Effector memory CD4-positive, alpha-beta T cell (primary cell): ENCODE data around the gene TMC4.

Source experiments
- DNase-seq, 3 donors: peaks; one replicate each; pipeline ENCODE4 v3.0.0-alpha.2; 2020
- H3K27ac ChIP-seq: 2 replicates; pipeline ENCODE4 v1.7.0; 2013; ENCODE audit warnings: mild to moderate bottlenecking, low read length, moderate library complexity; ENCODE audit not compliant: insufficient read depth, poor library complexity, severe bottlenecking
- H3K27me3 ChIP-seq: replicated peaks from 2 replicates; pipeline ENCODE4 v1.7.0; 2013; ENCODE audit warnings: mild to moderate bottlenecking, low read length; ENCODE audit not compliant: insufficient read depth, control insufficient read depth, poor library complexity, severe bottlenecking
- H3K36me3 ChIP-seq: 2 replicates; pipeline ENCODE4 v1.7.0; 2013; ENCODE audit warnings: mild to moderate bottlenecking, low read length, moderate library complexity; ENCODE audit not compliant: control insufficient read depth, insufficient read depth
- H3K4me1 ChIP-seq: 2 replicates; pipeline ENCODE4 v1.7.0; 2013; ENCODE audit warnings: low read length, mild to moderate bottlenecking; ENCODE audit not compliant: control insufficient read depth, insufficient read depth, poor library complexity, severe bottlenecking
- H3K4me3 ChIP-seq: 2 replicates; pipeline ENCODE4 v1.7.0; 2013; ENCODE audit warnings: low read length, low read depth, mild to moderate bottlenecking; ENCODE audit not compliant: insufficient read depth, poor library complexity, severe bottlenecking
- H3K9me3 ChIP-seq: 2 replicates; pipeline ENCODE4 v1.7.0; 2013; ENCODE audit warnings: mild to moderate bottlenecking, low read length, moderate library complexity; ENCODE audit not compliant: control insufficient read depth

The TMC4 gene

DNA sequence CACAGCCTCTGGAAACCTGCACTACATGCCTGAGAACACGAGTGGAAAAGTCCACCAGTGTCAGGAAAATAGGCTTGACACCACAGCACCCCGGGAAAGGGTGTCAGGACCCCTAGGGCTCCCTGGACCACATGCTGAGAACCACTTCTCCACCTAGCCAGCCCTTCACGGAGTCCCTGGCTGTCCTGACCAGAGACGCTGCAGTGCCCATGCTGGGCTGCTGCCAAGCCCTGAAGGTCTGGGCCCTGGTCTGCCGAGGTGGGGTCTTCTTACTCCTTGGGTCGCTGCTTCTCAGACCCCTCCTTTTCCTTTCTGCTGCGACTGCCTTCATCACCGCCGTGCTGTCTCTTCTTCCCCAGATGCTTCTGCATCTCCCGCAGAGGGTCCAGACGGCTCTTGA, 16.5 kb downstream of the TMC4 start:
- H3K4me1 ChIP-seq = peaks cover 40% of the 10 kb centered on the region
- peaks cover 66% of the 10 kb centered on the region for H3K36me3 ChIP-seq
- H3K27ac ChIP-seq = no peak overlapping the region
- no peaks in the 10 kb centered on the region for H3K9me3 ChIP-seq
- no peak overlapping the region for H3K4me3 ChIP-seq
- H3K27me3 ChIP-seq = no peaks in the 10 kb centered on the region
- DNase-seq = no peak

DNA sequence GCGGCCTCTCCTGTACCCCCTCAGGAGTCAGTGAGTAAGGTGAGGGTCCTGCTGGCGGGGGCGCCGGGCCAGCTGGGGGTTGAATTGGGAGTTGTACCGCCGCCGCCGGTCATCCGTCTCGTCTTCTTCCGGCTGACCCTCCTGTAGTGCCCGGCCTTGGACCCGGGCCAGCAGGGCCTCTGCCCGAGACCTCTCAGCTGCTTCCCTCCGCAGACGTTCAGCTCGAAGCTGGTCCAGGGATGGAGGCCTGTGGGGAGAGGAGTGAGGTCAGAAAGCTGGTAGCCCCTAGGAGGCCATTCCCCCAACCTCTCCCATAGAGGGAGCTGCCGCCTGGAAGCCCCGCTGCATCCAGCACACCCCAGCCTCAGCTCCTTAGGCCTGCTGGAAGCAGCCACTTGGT, 17.3 kb downstream of the TMC4 start:
- H3K4me3 ChIP-seq = no peak overlapping the region
- peak overlapping the region; percentile 23 for H3K27ac ChIP-seq
- H3K9me3 ChIP-seq = no peaks in the 10 kb centered on the region
- no peaks in the 10 kb centered on the region for H3K27me3 ChIP-seq
- peaks cover 38% of the 10 kb centered on the region for H3K4me1 ChIP-seq
- peaks cover 72% of the 10 kb centered on the region for H3K36me3 ChIP-seq
- no peak for DNase-seq

DNA sequence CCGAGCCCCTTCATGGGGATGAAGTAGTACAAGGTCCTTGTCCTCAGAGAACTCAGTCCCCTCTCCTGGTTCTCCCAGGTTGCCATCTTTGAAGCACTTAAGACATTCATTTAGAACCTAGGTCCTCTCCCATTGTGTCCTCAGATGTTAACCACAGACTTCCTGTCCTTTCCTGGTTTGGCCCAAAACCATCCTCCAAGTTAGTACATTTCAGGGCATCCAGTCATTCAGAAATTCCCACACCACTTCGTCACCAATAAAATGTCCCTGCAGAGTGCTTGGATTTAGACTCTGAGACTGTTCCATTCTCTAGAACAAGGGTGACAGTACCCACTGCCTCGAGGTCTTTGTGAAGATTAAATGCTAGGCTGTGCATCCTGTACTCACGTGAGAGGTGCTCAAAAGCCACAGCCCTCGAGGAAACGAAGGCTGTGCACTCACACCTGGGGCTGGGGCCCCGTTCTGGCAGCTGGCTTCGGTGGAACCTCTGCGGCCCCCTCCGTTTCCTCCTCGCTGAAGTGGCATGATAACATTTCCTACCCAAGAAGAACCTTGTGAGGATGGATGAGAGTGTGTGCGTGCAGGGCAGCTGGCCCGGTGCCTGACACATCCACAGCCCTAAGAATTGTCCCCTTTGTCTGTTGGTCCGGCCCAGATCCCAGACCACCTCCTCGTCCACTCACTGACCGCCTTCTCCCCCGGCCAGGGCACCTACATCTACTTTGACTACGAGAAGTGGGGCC, 18.2 kb downstream of the TMC4 start:
- Histone ChIP-seq H3K27ac (no peak overlapping the region), H3K4me1 (peaks cover 32% of the 10 kb centered on the region)

DNA sequence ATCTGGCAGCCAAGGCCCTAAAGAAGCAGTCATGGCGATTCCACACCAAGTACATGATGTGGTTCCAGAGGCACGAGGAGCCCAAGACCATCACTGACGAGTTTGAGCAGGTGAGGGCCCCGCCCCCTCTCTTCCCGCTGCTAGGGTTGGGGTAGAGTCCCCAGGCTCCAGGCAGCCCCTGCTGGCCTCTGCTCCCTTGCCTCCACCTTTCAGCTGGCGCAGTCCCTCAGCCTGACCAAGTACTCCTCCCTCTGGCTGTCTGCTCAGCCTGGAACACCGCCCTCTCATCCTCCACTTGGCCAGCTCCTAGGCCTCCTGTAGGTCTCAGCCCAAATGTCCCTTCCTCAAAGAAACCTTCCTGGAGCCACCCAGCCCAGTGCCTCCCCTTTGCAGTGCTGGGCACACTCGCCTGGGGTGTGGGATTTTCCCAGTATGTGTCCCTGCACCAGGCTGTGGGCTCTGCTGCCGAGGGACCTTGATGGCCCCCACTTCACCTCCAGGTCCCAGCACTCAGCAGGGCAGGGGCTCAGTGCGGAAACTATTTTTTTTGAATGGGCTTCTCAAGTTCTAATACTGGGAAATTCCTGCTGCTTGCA, 19.1 kb downstream of the TMC4 start:
- no peak overlapping the region for H3K4me3 ChIP-seq
- H3K27me3 ChIP-seq = no peaks in the 10 kb centered on the region
- peaks cover 91% of the 10 kb centered on the region for H3K36me3 ChIP-seq
- H3K4me1 ChIP-seq = peaks cover 29% of the 10 kb centered on the region
- no peak for DNase-seq
- H3K27ac ChIP-seq = no peak overlapping the region
- no peaks in the 10 kb centered on the region for H3K9me3 ChIP-seq

More for the DNA sequence above, 18.2 kb downstream of the TMC4 start:
- Histone ChIP-seq H3K9me3 (no peaks in the 10 kb centered on the region), H3K36me3 (peaks cover 82% of the 10 kb centered on the region), H3K27me3 (no peaks in the 10 kb centered on the region), H3K4me3 (no peak overlapping the region)
- DNase-seq = peak in 1 of 3 donors; percentile 23

DNA sequence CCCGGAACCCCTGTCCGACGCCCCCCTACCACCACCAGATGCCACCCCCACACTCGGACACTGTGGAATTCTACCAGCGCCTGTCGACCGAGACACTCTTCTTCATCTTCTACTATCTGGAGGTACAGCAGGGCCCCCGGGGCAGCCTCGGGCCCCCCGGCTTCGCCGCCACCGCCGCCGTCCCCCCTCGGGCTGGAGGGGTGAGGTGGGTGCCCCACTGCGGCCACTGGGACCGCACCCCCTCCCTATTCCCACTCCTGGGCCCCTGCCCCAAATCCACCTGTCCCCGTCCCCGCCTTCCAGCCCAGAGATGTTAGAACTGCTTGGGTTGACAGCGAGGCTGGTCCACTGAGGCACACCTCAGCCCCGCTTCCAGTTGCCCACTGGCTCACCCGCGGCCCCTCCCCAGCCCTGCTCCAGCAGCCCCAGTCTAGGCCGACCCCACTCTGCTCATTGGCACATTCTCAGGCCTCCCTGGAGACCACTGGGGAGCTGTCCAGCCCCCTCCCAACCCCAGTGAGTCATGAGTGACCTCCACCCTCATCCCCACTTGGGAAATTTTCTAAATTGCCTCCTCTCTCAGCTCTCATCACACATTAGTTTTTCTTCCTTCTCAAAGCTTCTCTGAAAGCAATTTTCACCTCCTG, 20.0 kb downstream of the TMC4 start:
- peaks cover 94% of the 10 kb centered on the region for H3K36me3 ChIP-seq
- H3K4me3 ChIP-seq = no peak overlapping the region
- no peak for DNase-seq
- no peaks in the 10 kb centered on the region for H3K27me3 ChIP-seq
- no peaks in the 10 kb centered on the region for H3K9me3 ChIP-seq
- peaks cover 21% of the 10 kb centered on the region for H3K4me1 ChIP-seq
- no peak overlapping the region for H3K27ac ChIP-seq

DNA sequence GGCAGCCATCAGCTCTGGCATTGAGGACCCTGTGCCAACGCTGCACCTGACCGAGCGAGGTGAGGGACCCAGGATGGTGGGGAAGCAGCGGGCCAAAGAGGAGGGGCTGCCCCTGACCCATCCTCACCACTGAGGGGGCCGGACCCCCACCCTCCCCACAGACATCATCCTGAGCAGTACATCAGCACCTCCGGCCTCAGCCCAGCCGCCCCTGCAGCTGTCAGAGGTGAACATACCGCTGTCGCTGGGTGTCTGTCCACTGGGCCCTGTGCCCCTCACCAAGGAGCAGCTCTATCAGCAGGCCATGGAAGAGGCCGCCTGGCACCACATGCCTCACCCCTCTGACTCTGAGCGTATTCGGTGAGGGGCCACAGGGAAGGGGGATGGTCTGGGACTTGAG, 20.7 kb downstream of the TMC4 start:
- H3K27me3 ChIP-seq = no peaks in the 10 kb centered on the region
- H3K27ac ChIP-seq = no peak overlapping the region
- no peaks in the 10 kb centered on the region for H3K9me3 ChIP-seq
- no peak for DNase-seq
- peaks cover 15% of the 10 kb centered on the region for H3K4me1 ChIP-seq
- peaks cover 96% of the 10 kb centered on the region for H3K36me3 ChIP-seq
- no peak overlapping the region for H3K4me3 ChIP-seq

DNA sequence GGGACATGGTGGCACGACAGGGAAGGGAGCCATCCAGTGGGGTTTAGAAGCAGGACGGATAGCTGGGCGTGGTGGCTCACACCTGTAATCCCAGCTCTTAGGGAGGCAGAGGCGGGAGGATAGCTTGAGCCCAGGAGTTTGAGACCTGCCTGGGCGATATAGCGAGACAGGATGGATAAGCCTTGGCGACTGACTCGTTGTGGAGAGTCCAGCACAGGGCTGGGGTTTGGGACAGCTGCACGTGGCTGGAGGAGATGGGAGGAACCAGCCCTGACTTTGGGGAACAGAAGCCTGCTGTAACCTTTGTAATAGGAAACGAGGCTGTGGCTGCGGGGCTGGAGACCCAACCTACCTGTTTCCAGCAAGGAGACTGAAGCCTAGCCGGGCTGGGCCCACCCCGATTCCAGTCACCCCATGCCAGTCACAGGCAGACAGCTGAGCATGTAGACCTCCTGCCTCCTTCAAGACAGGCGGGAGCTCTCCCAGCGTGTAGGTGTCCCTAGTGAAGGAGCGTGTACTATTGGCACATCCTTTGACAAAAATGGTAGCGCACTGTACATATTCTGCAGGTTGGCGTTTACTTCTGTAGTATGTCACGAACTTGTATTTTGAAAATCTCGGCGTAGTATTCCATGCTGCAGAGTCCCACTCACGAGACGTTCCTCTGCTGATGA, 21.5 kb downstream of the TMC4 start:
- peaks cover 15% of the 10 kb centered on the region for H3K4me1 ChIP-seq
- H3K27me3 ChIP-seq = no peaks in the 10 kb centered on the region
- no peaks in the 10 kb centered on the region for H3K9me3 ChIP-seq
- DNase-seq = no peak
- H3K4me3 ChIP-seq = no peak overlapping the region
- no peak overlapping the region for H3K27ac ChIP-seq
- H3K36me3 ChIP-seq = peaks cover 96% of the 10 kb centered on the region

DNA sequence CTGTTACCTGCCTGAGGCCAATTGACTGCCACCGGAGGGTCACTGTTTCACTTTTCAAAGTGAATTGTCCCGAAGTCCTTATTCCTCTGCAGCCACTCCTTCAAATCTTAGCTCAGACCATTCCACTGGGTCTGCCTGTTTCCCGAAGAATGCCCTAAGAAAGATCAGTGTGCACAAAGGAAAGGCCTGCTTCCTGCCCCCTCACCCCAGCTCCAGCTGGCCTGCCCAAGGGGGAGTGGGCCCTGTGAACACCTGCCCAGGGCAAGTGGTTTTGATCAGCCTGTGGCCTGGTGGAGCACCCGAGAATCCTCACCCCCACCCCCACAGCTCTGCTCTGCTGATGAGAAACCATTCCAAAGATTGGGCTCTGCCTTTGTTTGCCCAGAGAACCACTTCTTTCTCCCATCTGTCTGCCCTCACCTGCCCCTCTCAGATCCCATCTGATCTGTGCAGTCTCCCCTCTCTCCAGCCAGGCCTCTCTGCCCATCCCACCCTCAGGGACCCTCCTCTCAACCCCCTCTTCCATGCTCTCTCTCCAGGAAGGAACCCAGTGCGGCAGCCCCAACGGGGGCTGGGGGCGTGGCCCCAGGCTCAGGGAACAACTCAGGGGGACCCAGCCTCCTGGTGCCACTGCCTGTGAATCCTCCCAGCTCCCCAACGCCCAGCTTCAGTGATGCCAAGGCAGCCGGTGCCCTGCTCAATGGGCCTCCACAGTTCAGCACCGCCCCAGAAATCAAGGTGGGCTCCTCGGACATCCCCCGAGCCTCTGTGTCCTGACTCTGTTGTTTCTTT, 23.7 kb downstream of the TMC4 start:
- Histone ChIP-seq H3K27ac (no peak overlapping the region), H3K4me1 (no peaks in the 10 kb centered on the region), H3K27me3 (no peaks in the 10 kb centered on the region), H3K36me3 (peaks cover 96% of the 10 kb centered on the region), H3K4me3 (no peak overlapping the region), H3K9me3 (no peaks in the 10 kb centered on the region)
- no peak for DNase-seq

DNA sequence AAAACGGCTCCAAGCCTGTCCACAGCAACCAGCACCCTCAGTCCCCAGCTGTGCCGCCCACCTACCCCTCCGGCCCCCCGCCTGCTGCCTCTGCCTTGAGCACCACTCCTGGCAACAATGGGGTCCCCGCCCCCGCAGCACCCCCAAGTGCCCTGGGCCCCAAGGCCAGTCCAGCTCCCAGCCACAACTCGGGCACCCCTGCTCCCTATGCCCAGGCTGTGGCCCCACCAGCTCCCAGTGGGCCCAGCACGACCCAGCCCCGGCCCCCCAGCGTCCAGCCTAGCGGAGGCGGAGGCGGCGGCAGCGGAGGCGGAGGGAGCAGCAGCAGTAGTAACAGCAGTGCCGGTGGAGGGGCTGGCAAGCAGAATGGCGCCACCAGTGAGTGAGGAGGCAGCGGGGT, 24.8 kb downstream of the TMC4 start:
- Histone ChIP-seq H3K4me1 (no peaks in the 10 kb centered on the region), H3K4me3 (no peak overlapping the region), H3K27me3 (no peaks in the 10 kb centered on the region), H3K36me3 (peaks cover 96% of the 10 kb centered on the region), H3K27ac (no peak overlapping the region), H3K9me3 (no peaks in the 10 kb centered on the region)
- DNase-seq = no peak
